RCC 7860 (cell line): ENCODE results near the gene TMEM273.

ENCODE experiments used
- DNase-seq: peaks from one replicate; pipeline ENCODE4 v3.0.0-alpha.2; 2015; ENCODE audit warnings: low spot score
- FAIRE-seq: peaks from 2 replicates; lab custom pipeline; 2012; peaks lifted over from hg19 to GRCh38; lab: Jason Lieb, UNC

Gene TMEM273

GRCh38 chr10:49149881-49150280 lies 38.3 kb downstream of the TMEM273 start:
- DNase-seq (no peak), FAIRE-seq (no peak)

GRCh38 chr10:49144058-49144720 lies 44.0 kb downstream of the TMEM273 start:
- FAIRE-seq = no peak
- no peak for DNase-seq

GRCh38 chr10:49143249-49143648 lies 44.9 kb downstream of the TMEM273 start:
- DNase-seq (no peak), FAIRE-seq (no peak)

GRCh38 chr10:49141541-49142332 lies 46.5 kb downstream of the TMEM273 start:
- FAIRE-seq = no peak
- DNase-seq = no peak

- FAIRE-seq = no peak
Observed at GRCh38 chr10:49140304-49141177, 47.6 kb downstream of the TMEM273 start.

GRCh38 chr10:49139846-49140195 lies 48.4 kb downstream of the TMEM273 start:
- FAIRE-seq (peak; percentile 97), DNase-seq (peak; percentile 97)

More at GRCh38 chr10:49140304-49141177, 47.6 kb downstream of the TMEM273 start:
- DNase-seq = peak; percentile 48

GRCh38 chr10:49139028-49139845 lies 49.0 kb downstream of the TMEM273 start:
- DNase-seq (peak; percentile 81), FAIRE-seq (peak; percentile 89)

GRCh38 chr10:49138361-49138891 lies 49.8 kb downstream of the TMEM273 start:
- DNase-seq (no peak), FAIRE-seq (no peak)

- no peak for FAIRE-seq
- DNase-seq = no peak
Observed at GRCh38 chr10:49136525-49136924, 51.7 kb downstream of the TMEM273 start.

- FAIRE-seq = no peak
- no peak for DNase-seq
Observed at GRCh38 chr10:49135575-49136313, 52.4 kb downstream of the TMEM273 start.

GRCh38 chr10:49134327-49134726 lies 53.9 kb downstream of the TMEM273 start:
- FAIRE-seq = no peak
- no peak for DNase-seq

GRCh38 chr10:49133706-49134248 lies 54.4 kb downstream of the TMEM273 start, which contains the start of gene FAM170B:
TSS of gene FAM170B (minus strand) at chr10:49134021. CDS start at chr10:49133918, 103 bp downstream.
- FAIRE-seq (no peak), DNase-seq (no peak)

GRCh38 chr10:49132362-49132737 lies 55.8 kb downstream of the TMEM273 start:
- FAIRE-seq (no peak), DNase-seq (no peak)

- FAIRE-seq (no peak), DNase-seq (no peak)
Observed at GRCh38 chr10:49131507-49132361, 56.5 kb downstream of the TMEM273 start.

GRCh38 chr10:49129376-49129775 lies 58.8 kb downstream of the TMEM273 start:
- no peak for DNase-seq
- no peak for FAIRE-seq

- no peak for DNase-seq
- no peak for FAIRE-seq
Observed at GRCh38 chr10:49128854-49129253, 59.3 kb downstream of the TMEM273 start.

- FAIRE-seq (peak; percentile 88), DNase-seq (peak; percentile 20)
Observed at GRCh38 chr10:49123981-49124950, 63.9 kb downstream of the TMEM273 start.
